Stimulated activated CD8-positive, alpha-beta memory T cell treated with anti-CD3 and anti-CD28 coated beads, Interleukin-7, amount 100 ng/mL, for 48 hours (primary cell): ENCODE measurements around the gene SERPINE2.
A peak's percentile ranks its signal among the peaks of the same experiment; 100 is the strongest.

Source experiments
- DNase-seq, 2 donors: peaks; one replicate each; pipeline ENCODE4 v3.0.0-alpha.2; 2020; ENCODE audit warnings: low read depth in 1 of 2; ENCODE audit errors: extremely low read depth in 1 of 2

Gene SERPINE2

GRCh38 chr2:224055101-224055500, 16.0 kb upstream of the SERPINE2 start:
- DNase-seq = no peak

- no peak for DNase-seq
These were observed 7.7 kb upstream of the SERPINE2 start for GRCh38 chr2:224046752-224047151.

- DNase-seq = no peak
These were observed 3.2 kb upstream of the SERPINE2 start for GRCh38 chr2:224042191-224042696.

GRCh38 chr2:224041554-224041953, 2.5 kb upstream of the SERPINE2 start:
- DNase-seq = no peak

GRCh38 chr2:224040753-224041152, 1.7 kb upstream of the SERPINE2 start:
- DNase-seq = no peak

- DNase-seq = no peak
These were observed 819 bp upstream of the SERPINE2 start for GRCh38 chr2:224039770-224040440.

GRCh38 chr2:224038830-224039079, 331 bp downstream of the SERPINE2 start:
- DNase-seq = no peak

GRCh38 chr2:224038049-224038829, 847 bp downstream of the SERPINE2 start:
- DNase-seq = peak; percentile 10 to 29

- no peak for DNase-seq
These were observed 2.2 kb downstream of the SERPINE2 start for GRCh38 chr2:224036731-224037361.

GRCh38 chr2:224034017-224034416, 5.1 kb downstream of the SERPINE2 start:
- no peak for DNase-seq

- DNase-seq = no peak
These were observed 5.5 kb downstream of the SERPINE2 start for GRCh38 chr2:224033601-224034000.

GRCh38 chr2:224032283-224032682, 6.8 kb downstream of the SERPINE2 start:
- no peak for DNase-seq

- DNase-seq = no peak
These were observed 7.6 kb downstream of the SERPINE2 start for GRCh38 chr2:224031358-224031970.

GRCh38 chr2:224030786-224031185, 8.3 kb downstream of the SERPINE2 start:
- no peak for DNase-seq

GRCh38 chr2:224029876-224030275, 9.2 kb downstream of the SERPINE2 start:
- no peak for DNase-seq

GRCh38 chr2:224027931-224028330, 11.2 kb downstream of the SERPINE2 start:
- no peak for DNase-seq

GRCh38 chr2:224027070-224027469, 12.0 kb downstream of the SERPINE2 start:
- no peak for DNase-seq

- peak; percentile 24 to 42 for DNase-seq
These were observed 13.2 kb downstream of the SERPINE2 start for GRCh38 chr2:224025874-224026273.

GRCh38 chr2:224024270-224024669, 14.8 kb downstream of the SERPINE2 start:
- DNase-seq = no peak

- no peak for DNase-seq
These were observed 15.9 kb downstream of the SERPINE2 start for GRCh38 chr2:224023188-224023587.

- no peak for DNase-seq
These were observed 16.6 kb downstream of the SERPINE2 start for GRCh38 chr2:224022486-224022885.

- DNase-seq = no peak
These were observed 18.6 kb downstream of the SERPINE2 start for GRCh38 chr2:224020523-224020922.
